SW480 (cell line): ENCODE results near the gene PTP4A1.

ENCODE experiments used
- DNase-seq: peaks from one replicate; pipeline ENCODE4 v3.0.0-alpha.2; 2016; ENCODE audit warnings: low spot score

PTP4A1 gene

GRCh38 chr6:63556369-63556768 lies 15.9 kb upstream of the PTP4A1 start:
- no peak for DNase-seq

GRCh38 chr6:63558278-63558677 lies 14.0 kb upstream of the PTP4A1 start:
- DNase-seq = no peak

- no peak for DNase-seq
These were observed 11.4 kb upstream of the PTP4A1 start for GRCh38 chr6:63560801-63561287.

GRCh38 chr6:63561288-63561687 lies 11.0 kb upstream of the PTP4A1 start:
- no peak for DNase-seq

- DNase-seq = no peak
These were observed 9.0 kb upstream of the PTP4A1 start for GRCh38 chr6:63563235-63563634.

- DNase-seq = peak; percentile 57
These were observed 7.1 kb upstream of the PTP4A1 start for GRCh38 chr6:63565058-63565726.

- no peak for DNase-seq
These were observed 6.3 kb upstream of the PTP4A1 start for GRCh38 chr6:63565727-63566596.

GRCh38 chr6:63567966-63568365 lies 4.3 kb upstream of the PTP4A1 start:
- no peak for DNase-seq

GRCh38 chr6:63571361-63572043 lies 778 bp upstream of the PTP4A1 start:
- DNase-seq = peak; percentile 84

- DNase-seq = no peak
These were observed 431 bp downstream of the PTP4A1 start for GRCh38 chr6:63572747-63573075.

GRCh38 chr6:63573076-63573898 lies 1.0 kb downstream of the PTP4A1 start:
- peak; percentile 88 for DNase-seq

GRCh38 chr6:63573899-63574553 lies 1.7 kb downstream of the PTP4A1 start:
- peak; percentile 73 for DNase-seq

GRCh38 chr6:63574554-63574900 lies 2.2 kb downstream of the PTP4A1 start:
- no peak for DNase-seq

GRCh38 chr6:63576147-63576772 lies 4.0 kb downstream of the PTP4A1 start:
- DNase-seq = no peak

GRCh38 chr6:63576985-63577712 lies 4.9 kb downstream of the PTP4A1 start:
- DNase-seq = no peak

- no peak for DNase-seq
These were observed 6.5 kb downstream of the PTP4A1 start for GRCh38 chr6:63578757-63579156.

- DNase-seq = no peak
These were observed 7.8 kb downstream of the PTP4A1 start for GRCh38 chr6:63579937-63580703.

- no peak for DNase-seq
These were observed 8.4 kb downstream of the PTP4A1 start for GRCh38 chr6:63580704-63580961.

GRCh38 chr6:63581355-63582013 lies 9.2 kb downstream of the PTP4A1 start:
- no peak for DNase-seq
